T-helper 1 cell (primary cell): ENCODE measurements around the gene TBXAS1.

Source experiments
- DNase-seq, 5 donors: peaks; one replicate each; pipeline ENCODE4 v3.0.0-alpha.2; 2012 to 2020

TBXAS1 gene

GRCh38 chr7:140027858-140028257 is 198.8 kb downstream of the TBXAS1 start:
- DNase-seq, result no peak

GRCh38 chr7:140028311-140028710 is 199.2 kb downstream of the TBXAS1 start:
- no peak for DNase-seq

- no peak for DNase-seq
Measured at GRCh38 chr7:140029072-140029471, 200.0 kb downstream of the TBXAS1 start.

- DNase-seq, result no peak
Measured at GRCh38 chr7:140031364-140031763, 202.3 kb downstream of the TBXAS1 start.

GRCh38 chr7:140033036-140033435 is 204.0 kb downstream of the TBXAS1 start:
- DNase-seq, result no peak

GRCh38 chr7:140033779-140034363 is 204.8 kb downstream of the TBXAS1 start:
- DNase-seq, result no peak

- DNase-seq, result no peak
Measured at GRCh38 chr7:140034421-140034820, 205.4 kb downstream of the TBXAS1 start.

- DNase-seq, result no peak
Measured at GRCh38 chr7:140035400-140036223, 206.5 kb downstream of the TBXAS1 start.

- DNase-seq, result no peak
Measured at GRCh38 chr7:140036224-140036962, 207.3 kb downstream of the TBXAS1 start.

GRCh38 chr7:140039066-140039465 is 210.0 kb downstream of the TBXAS1 start:
- DNase-seq, result no peak

- DNase-seq, result no peak
Measured at GRCh38 chr7:140039896-140040295, 210.8 kb downstream of the TBXAS1 start.

- DNase-seq, result no peak
Measured at GRCh38 chr7:140041659-140042385, 212.8 kb downstream of the TBXAS1 start.

GRCh38 chr7:140042386-140042670 is 213.3 kb downstream of the TBXAS1 start:
- no peak for DNase-seq

GRCh38 chr7:140044251-140044650 is 215.2 kb downstream of the TBXAS1 start:
- no peak for DNase-seq

GRCh38 chr7:140045697-140046096 is 216.6 kb downstream of the TBXAS1 start:
- no peak for DNase-seq

GRCh38 chr7:140047197-140047596 is 218.1 kb downstream of the TBXAS1 start:
- no peak for DNase-seq

GRCh38 chr7:140048138-140048537 is 219.1 kb downstream of the TBXAS1 start:
- DNase-seq, result no peak

- DNase-seq, result no peak
Measured at GRCh38 chr7:140048989-140049338, 219.9 kb downstream of the TBXAS1 start.

- DNase-seq, result no peak
Measured at GRCh38 chr7:140049339-140050024, 220.4 kb downstream of the TBXAS1 start.

GRCh38 chr7:140050100-140050499 is 221.0 kb downstream of the TBXAS1 start:
- DNase-seq, result no peak

GRCh38 chr7:140051820-140052219 is 222.8 kb downstream of the TBXAS1 start:
- DNase-seq, result no peak

- DNase-seq, result no peak
Measured at GRCh38 chr7:140053812-140054539, 224.9 kb downstream of the TBXAS1 start.
